CD4-positive, alpha-beta T cell (primary cell): ENCODE measurements around the gene PADI3. TPM values are rescaled to one million over a fixed set of nuclear protein-coding genes. Genes with fewer than 3 reads are reported as not detected.
A peak's percentile ranks its signal among the peaks of the same experiment; 100 is the strongest.

Experiments used
- ATAC-seq: fragments of 200-7000 bp; cut with Tn5 transposase; one replicate; pipeline ENCODE4 v1.10.0; 2022; ENCODE audit warnings: mild to moderate bottlenecking; ENCODE audit not compliant: poor library complexity
- CTCF ChIA-PET: fragments of 350-600 bp; sonication (Branson Sonifier 250); formaldehyde crosslinking; loops from one replicate; lab custom pipeline; 2021; ENCODE audit warnings: antibody characterized with exemption, inconsistent platforms; lab: Charles Lee
- POLR2A ChIA-PET: fragments of 350-600 bp; sonication (Branson Sonifier 250); formaldehyde crosslinking; loops from one replicate; lab custom pipeline; 2021; ENCODE audit warnings: antibody characterized with exemption, inconsistent platforms; lab: Charles Lee
- DNase-seq, 14 experiments: peaks; one replicate each; pipeline ENCODE4 v3.0.0-alpha.2; 2013 to 2020; ENCODE audit warnings: mixed read lengths in 2 of 14
- H3K27ac ChIP-seq, 2 donors: one replicate each; pipeline versions ENCODE4 v1.5.1 to v1.7.0; 2013; ENCODE audit warnings: low read length in 2 of 2, low read depth in 1 of 2, mild to moderate bottlenecking in 1 of 2
- H3K27me3 ChIP-seq, 2 experiments: 1 replicate in 1 of 2; 2 replicates in 1 of 2; pipeline versions ENCODE4 v1.6.1 to v1.7.0; 2013; ENCODE audit warnings: low read length in 2 of 2, control low read depth in 1 of 2, mild to moderate bottlenecking in 1 of 2, moderate library complexity in 1 of 2; ENCODE audit not compliant: insufficient read depth in 2 of 2, control insufficient read depth in 1 of 2
- H3K36me3 ChIP-seq: one replicate; pipeline ENCODE4 v1.6.1; 2013; ENCODE audit warnings: low read length, control low read depth; ENCODE audit not compliant: insufficient read depth
- H3K4me1 ChIP-seq: one replicate; pipeline ENCODE4 v1.6.1; 2013; ENCODE audit warnings: low read length, control low read depth; ENCODE audit not compliant: insufficient read depth
- H3K4me3 ChIP-seq: one replicate; pipeline ENCODE4 v1.5.1; 2013; ENCODE audit warnings: mild to moderate bottlenecking, low read length, moderate library complexity
- H3K9me3 ChIP-seq, 2 experiments: 1 replicate in 1 of 2; 2 replicates in 1 of 2; pipeline versions ENCODE4 v1.6.1 to v1.7.0; 2013; ENCODE audit warnings: low read length in 2 of 2, mild to moderate bottlenecking in 2 of 2, control low read depth in 1 of 2, moderate library complexity in 1 of 2; ENCODE audit not compliant: control insufficient read depth in 1 of 2, insufficient read depth in 1 of 2
- H3K27ac Mint-ChIP-seq: one replicate; pipeline ENCODE4 v1.8.0; 2020; ENCODE audit warnings: mixed read lengths
- H3K27me3 Mint-ChIP-seq: one replicate; pipeline ENCODE4 v1.8.0; 2021; ENCODE audit warnings: mixed read lengths
- H3K36me3 Mint-ChIP-seq: one replicate; pipeline ENCODE4 v1.8.0; 2021; ENCODE audit warnings: low read depth, mixed read lengths
- H3K4me1 Mint-ChIP-seq: one replicate; pipeline ENCODE4 v1.8.0; 2021; ENCODE audit warnings: low read depth, mixed read lengths
- H3K4me3 Mint-ChIP-seq: one replicate; pipeline ENCODE4 v1.8.0; 2020; ENCODE audit warnings: mild to moderate bottlenecking, mixed read lengths
- H3K9me3 Mint-ChIP-seq: one replicate; pipeline ENCODE4 v1.8.0; 2020; ENCODE audit warnings: mixed read lengths
- intact Hi-C, 2 experiments: fragments of 100-400 bp; cut with DNase I in 1 of 2; cut with micrococcal nuclease in 1 of 2; formaldehyde crosslinking; loops; one replicate each; pipeline versions ENCODE4 v1.15.1 to v1.9.0; 2023 to 2025; cut with DNase I, micrococcal nuclease
- total RNA-seq, 174 experiments: library from RNA in 2 of 174; stranded (reverse) in 2 of 174; gene quantifications; one replicate each; pipeline ENCODE4 v1.2.3 and lab custom pipeline; 2021 to 2026
- TF ChIP-seq, protein P1 (sequence below): fragments of 200-600 bp; IDR thresholded peaks from one replicate; pipeline ENCODE4 v1.8.0; 2022; ENCODE audit warnings: antibody characterized with exemption, mild to moderate bottlenecking

The PADI3 gene
- total RNA-seq, 2 experiments from 2014 or later, result not detected

DNA sequence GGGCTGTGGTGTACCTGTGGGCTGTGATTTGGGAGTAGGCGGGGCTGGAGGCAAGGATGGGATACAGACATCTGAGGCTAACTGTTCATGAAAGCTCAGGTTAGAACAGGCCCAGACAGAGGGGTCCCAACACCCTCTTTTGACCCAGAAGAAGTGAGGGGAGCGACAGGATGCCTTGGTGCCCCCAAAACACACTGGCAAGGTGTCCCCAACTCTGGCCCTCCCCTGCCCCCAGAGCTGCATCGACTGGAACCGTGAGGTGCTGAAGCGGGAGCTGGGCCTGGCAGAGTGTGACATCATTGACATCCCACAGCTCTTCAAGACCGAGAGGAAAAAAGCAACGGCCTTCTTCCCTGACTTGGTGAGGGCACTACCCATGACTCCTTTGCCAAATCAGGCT, 31.5 kb downstream of the PADI3 start:
- no peaks in the 10 kb centered on the region for H3K4me1 ChIP-seq

DNA sequence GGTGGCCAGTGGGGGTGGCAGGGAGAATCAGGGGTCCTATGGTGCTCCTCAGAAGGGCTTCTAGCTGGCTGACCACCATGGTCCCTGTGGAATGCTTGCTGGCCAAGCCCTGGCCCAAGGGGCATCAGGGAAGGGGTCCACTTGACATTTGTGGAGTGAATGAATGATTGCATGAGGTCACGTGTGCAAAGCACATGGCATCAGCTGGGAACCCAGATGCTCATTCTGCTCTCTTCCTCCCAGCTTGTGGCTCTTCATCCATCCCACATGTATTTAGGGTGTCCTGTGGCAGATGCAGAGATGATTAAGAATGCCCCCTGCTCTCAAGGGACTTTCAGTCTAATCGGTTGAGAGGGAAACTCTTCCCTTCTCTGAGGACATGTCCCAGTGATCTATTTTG, 32.0 kb downstream of the PADI3 start:
- H3K27me3 ChIP-seq, result no peaks in the 10 kb centered on the region
- POLR2A ChIA-PET, result no interaction called here

More for the DNA sequence above, 31.5 kb downstream of the PADI3 start:
- intact Hi-C loops, result no loop called here
- Mint-ChIP-seq H3K36me3 (no peaks in the 10 kb centered on the region), H3K4me3 (no peak overlapping the region), H3K27ac (no peak overlapping the region), H3K27me3 (peaks cover 28% of the 10 kb centered on the region), H3K9me3 (no peaks in the 10 kb centered on the region), H3K4me1 (no peaks in the 10 kb centered on the region)
- Histone ChIP-seq H3K4me3 (no peak overlapping the region), H3K27ac (no peak overlapping the region), H3K36me3 (no peaks in the 10 kb centered on the region), H3K27me3 (no peaks in the 10 kb centered on the region), H3K9me3 (no peaks in the 10 kb centered on the region)
- ATAC-seq, result no peak
- ChIA-PET CTCF (no interaction called here), POLR2A (no interaction called here)
- TF ChIP-seq, protein P1, sequence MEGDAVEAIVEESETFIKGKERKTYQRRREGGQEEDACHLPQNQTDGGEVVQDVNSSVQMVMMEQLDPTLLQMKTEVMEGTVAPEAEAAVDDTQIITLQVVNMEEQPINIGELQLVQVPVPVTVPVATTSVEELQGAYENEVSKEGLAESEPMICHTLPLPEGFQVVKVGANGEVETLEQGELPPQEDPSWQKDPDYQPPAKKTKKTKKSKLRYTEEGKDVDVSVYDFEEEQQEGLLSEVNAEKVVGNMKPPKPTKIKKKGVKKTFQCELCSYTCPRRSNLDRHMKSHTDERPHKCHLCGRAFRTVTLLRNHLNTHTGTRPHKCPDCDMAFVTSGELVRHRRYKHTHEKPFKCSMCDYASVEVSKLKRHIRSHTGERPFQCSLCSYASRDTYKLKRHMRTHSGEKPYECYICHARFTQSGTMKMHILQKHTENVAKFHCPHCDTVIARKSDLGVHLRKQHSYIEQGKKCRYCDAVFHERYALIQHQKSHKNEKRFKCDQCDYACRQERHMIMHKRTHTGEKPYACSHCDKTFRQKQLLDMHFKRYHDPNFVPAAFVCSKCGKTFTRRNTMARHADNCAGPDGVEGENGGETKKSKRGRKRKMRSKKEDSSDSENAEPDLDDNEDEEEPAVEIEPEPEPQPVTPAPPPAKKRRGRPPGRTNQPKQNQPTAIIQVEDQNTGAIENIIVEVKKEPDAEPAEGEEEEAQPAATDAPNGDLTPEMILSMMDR, result no peak
- DNase-seq, result no peak

DNA sequence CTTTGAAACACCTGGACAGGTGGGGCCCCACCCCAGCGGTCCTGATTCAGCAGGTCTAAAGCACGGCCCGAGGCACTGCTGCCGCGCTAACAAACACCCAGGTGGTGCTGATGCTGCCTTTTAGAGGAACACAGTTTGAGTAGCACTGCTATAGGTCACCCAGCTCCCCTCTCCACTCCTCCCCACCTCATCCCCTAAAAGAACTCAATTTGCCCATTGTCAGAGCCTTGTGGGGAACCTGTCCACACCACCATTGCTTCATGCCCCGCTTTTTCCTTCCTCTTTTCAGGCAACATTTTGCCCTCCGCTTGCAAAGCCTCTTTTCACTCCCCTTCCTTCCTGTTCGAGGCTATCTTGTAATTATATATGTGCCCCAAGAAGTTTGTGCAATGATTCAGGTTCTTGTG, 32.9 kb downstream of the PADI3 start:
- no peak overlapping the region for H3K27ac Mint-ChIP-seq
- Histone ChIP-seq H3K4me3 (no peak overlapping the region), H3K9me3 (no peaks in the 10 kb centered on the region), H3K4me1 (no peaks in the 10 kb centered on the region), H3K27me3 (no peaks in the 10 kb centered on the region), H3K36me3 (no peaks in the 10 kb centered on the region), H3K27ac (no peak overlapping the region)
- intact Hi-C loops, result no loop called here
- H3K9me3 Mint-ChIP-seq, result no peaks in the 10 kb centered on the region
- TF ChIP-seq, protein P1, result no peak
- POLR2A ChIA-PET, result no interaction called here
- no peaks in the 10 kb centered on the region for H3K4me1 Mint-ChIP-seq
- H3K36me3 Mint-ChIP-seq, result no peaks in the 10 kb centered on the region
- CTCF ChIA-PET, result no interaction called here
- peaks cover 30% of the 10 kb centered on the region for H3K27me3 Mint-ChIP-seq
- no peak overlapping the region for H3K4me3 Mint-ChIP-seq
- ATAC-seq (no peak), DNase-seq (peak in 3 of 14 experiments; percentile 15 to 36 (median 19))

More for the DNA sequence above, 32.0 kb downstream of the PADI3 start:
- CTCF ChIA-PET, result no interaction called here
- Mint-ChIP-seq H3K4me1 (no peaks in the 10 kb centered on the region), H3K36me3 (no peaks in the 10 kb centered on the region), H3K27ac (no peak overlapping the region), H3K9me3 (no peaks in the 10 kb centered on the region), H3K4me3 (no peak overlapping the region), H3K27me3 (peaks cover 26% of the 10 kb centered on the region)
- ATAC-seq, result no peak
- Histone ChIP-seq H3K4me3 (no peak overlapping the region), H3K4me1 (no peaks in the 10 kb centered on the region), H3K36me3 (no peaks in the 10 kb centered on the region), H3K27ac (no peak overlapping the region), H3K9me3 (no peaks in the 10 kb centered on the region)
- TF ChIP-seq, protein P1, result no peak
- intact Hi-C loops, result no loop called here
- DNase-seq, result no peak
